Esophagus squamous epithelium (tissue), 5 donors: Measurements from ENCODE around the gene DDX3X. TPM values are rescaled to one million over a fixed set of nuclear protein-coding genes. Genes with fewer than 3 reads are reported as not detected.

Source experiments
- DNase-seq: peaks from one replicate; lab custom pipeline; 2025; lab: John Stamatoyannopoulos, UW
- H3K27ac ChIP-seq, 4 donors: fragments of 200-600 bp; sonication (generic); one replicate each; pipeline ENCODE4 v1.5.1; 2016 to 2019; ENCODE audit warnings: mild to moderate bottlenecking in 1 of 4
- H3K27me3 ChIP-seq, 4 donors: fragments of 200-600 bp; sonication (generic); 1 replicate in 3 of 4; 2 replicates in 1 of 4; pipeline versions ENCODE4 v1.5.1 to v1.6.0; 2017 to 2021; ENCODE audit warnings: antibody characterized with exemption in 1 of 4
- H3K36me3 ChIP-seq, 3 donors: fragments of 200-600 bp; sonication (generic); one replicate each; pipeline ENCODE4 v1.5.1; 2016 to 2019
- H3K4me1 ChIP-seq, 3 donors: fragments of 200-600 bp; sonication (generic); one replicate each; pipeline ENCODE4 v1.5.1; 2017 to 2019
- H3K4me3 ChIP-seq, 4 donors: fragments of 200-600 bp; sonication (generic); 1 replicate in 3 of 4; 2 replicates in 1 of 4; pipeline ENCODE4 v1.5.1; 2016 to 2019; ENCODE audit warnings: mild to moderate bottlenecking in 2 of 4, moderate library complexity in 1 of 4
- H3K9me3 ChIP-seq, 3 donors: fragments of 200-600 bp; sonication (generic); one replicate each; pipeline ENCODE4 v1.5.1; 2016 to 2019
- CTCF ChIP-seq, 6 experiments: fragments of 450-650 bp in 4 of 6; fragments of 200-600 bp in 2 of 6; sonication (generic) in 2 of 6; IDR thresholded peaks; one replicate each; pipeline ENCODE4 v1.5.1; 2016 to 2019; ENCODE audit warnings: antibody characterized with exemption in 6 of 6, mild to moderate bottlenecking in 4 of 6, moderate library complexity in 4 of 6
- POLR2A ChIP-seq, 4 donors: fragments of 450-650 bp; IDR thresholded peaks; one replicate each; pipeline ENCODE4 v1.6.1; 2017; ENCODE audit warnings: antibody characterized with exemption in 4 of 4, mild to moderate bottlenecking in 4 of 4, moderate library complexity in 3 of 4
- WGBS, 2 donors: methylation state at CpG; one replicate each; pipeline ENCODE4 v1.1.5; 2018; 5-methylcytosine and 5-hydroxymethylcytosine counted together
- intact Hi-C: fragments of 100-400 bp; cut with DNase I; formaldehyde crosslinking; loops from one replicate; pipeline ENCODE4 v1.15.0; 2022
- total RNA-seq, 4 donors: library from RNA; depleted of rRNA; stranded (reverse); fragments of >200 nt; gene quantifications; one replicate each; pipeline ENCODE4 v1.1.0, GENCODE V29; 2016
- donor health status: DM: yes; HTN: yes; CAD: no.

The DDX3X gene
- total RNA-seq, 4 donors from 2014 or later: 164 to 219 (median 214) TPM

GRCh38 chrX:41336447-41336846 lies 2.5 kb downstream of the DDX3X start:
- 14 to 48% methylated on average over 6 of the region's 7 CpGs for WGBS, 2 donors
- H3K27ac ChIP-seq: peak overlapping the region; percentile 97 to 99 (median 98)
- H3K4me1 ChIP-seq: peaks cover 16 to 48% (median 26%) of the 10 kb centered on the region in 3 donors
- no peak for TF ChIP-seq POLR2A (IDR thresholded peaks at IDR 0.05)
- TF ChIP-seq CTCF (IDR thresholded peaks at IDR 0.05): no peak
- no peaks in the 10 kb centered on the region for H3K9me3 ChIP-seq
- H3K4me3 ChIP-seq: peak overlapping the region; percentile 73 to 92 (median 84)
- H3K27me3 ChIP-seq: no peaks in the 10 kb centered on the region
- H3K36me3 ChIP-seq: peaks cover under 1 to 31% (median 13%) of the 10 kb centered on the region in 3 donors
- intact Hi-C loops: no loop called here
- no peak for DNase-seq

- WGBS, 2 donors: 0 to 44% methylated on average over 1 of the region's 1 CpG
- peaks cover 16 to 46% (median 26%) of the 10 kb centered on the region in 3 donors for H3K4me1 ChIP-seq
Measured at GRCh38 chrX:41337140-41337539, 3.2 kb downstream of the DDX3X start.

GRCh38 chrX:41338436-41338835 lies 4.5 kb downstream of the DDX3X start:
- H3K27ac ChIP-seq: peak overlapping the region in 2 of 4 donors; percentile 98 to 99
- peak overlapping the region in 3 of 4 donors; percentile 73 to 92 (median 86) for H3K4me3 ChIP-seq
- 21 to 40% methylated on average over 1 of the region's 1 CpG for whole genome bisulfite sequencing, 2 donors
- peaks cover 20 to 51% (median 27%) of the 10 kb centered on the region in 3 donors for H3K36me3 ChIP-seq
- no peak for TF ChIP-seq POLR2A (IDR thresholded peaks at IDR 0.05)
- no peak for TF ChIP-seq CTCF (IDR thresholded peaks at IDR 0.05)
- intact Hi-C loops: no loop called here
- no peaks in the 10 kb centered on the region for H3K9me3 ChIP-seq
- no peak for DNase-seq
- no peaks in the 10 kb centered on the region for H3K27me3 ChIP-seq
- peaks cover 16 to 42% (median 26%) of the 10 kb centered on the region in 3 donors for H3K4me1 ChIP-seq

More at GRCh38 chrX:41337140-41337539, 3.2 kb downstream of the DDX3X start:
- Histone ChIP-seq H3K9me3 (no peaks in the 10 kb centered on the region), H3K27me3 (no peaks in the 10 kb centered on the region), H3K27ac (peak overlapping the region in 2 of 4 donors; percentile 98 to 99), H3K36me3 (peaks cover 7 to 38% (median 14%) of the 10 kb centered on the region in 3 donors), H3K4me3 (peak overlapping the region; percentile 73 to 92 (median 84))
- TF ChIP-seq POLR2A (IDR thresholded peaks at IDR 0.05) (no peak), CTCF (IDR thresholded peaks at IDR 0.05) (no peak)
- no peak for DNase-seq
- intact Hi-C loops: no loop called here

- intact Hi-C loops: no loop called here
- H3K4me3 ChIP-seq: peak overlapping the region in 1 of 4 donors; percentile 35
- TF ChIP-seq CTCF (IDR thresholded peaks at IDR 0.05): no peak
- TF ChIP-seq POLR2A (IDR thresholded peaks at IDR 0.05): no peak
- WGBS, 2 donors: 58 to 64% methylated on average over 2 to 4 of the region's 4 CpGs
- DNase-seq: no peak
- H3K36me3 ChIP-seq: peaks cover 26 to 58% (median 34%) of the 10 kb centered on the region in 3 donors
- H3K9me3 ChIP-seq: no peaks in the 10 kb centered on the region
- peaks cover 16 to 42% (median 26%) of the 10 kb centered on the region in 3 donors for H3K4me1 ChIP-seq
- no peaks in the 10 kb centered on the region for H3K27me3 ChIP-seq
- H3K27ac ChIP-seq: peak overlapping the region in 2 of 4 donors; percentile 98 to 99
Measured at GRCh38 chrX:41339148-41339547, 5.2 kb downstream of the DDX3X start.

- TF ChIP-seq CTCF (IDR thresholded peaks at IDR 0.05): no peak
- no peak for TF ChIP-seq POLR2A (IDR thresholded peaks at IDR 0.05)
- H3K36me3 ChIP-seq: peaks cover 61 to 100% (median 78%) of the 10 kb centered on the region in 3 donors
Measured at GRCh38 chrX:41344053-41344452, 10.1 kb downstream of the DDX3X start.

More at GRCh38 chrX:41344053-41344452, 10.1 kb downstream of the DDX3X start:
- H3K4me3 ChIP-seq: no peak overlapping the region
- H3K27me3 ChIP-seq: no peaks in the 10 kb centered on the region
- no peak for DNase-seq
- peaks cover 9 to 25% (median 11%) of the 10 kb centered on the region in 3 donors for H3K4me1 ChIP-seq
- H3K9me3 ChIP-seq: no peaks in the 10 kb centered on the region
- intact Hi-C loops: no loop called here
- WGBS, 2 donors: 85 to 91% methylated on average over 9 of the region's 9 CpGs
- H3K27ac ChIP-seq: no peak overlapping the region
